DMS53 treated with DMSO at 0.1 percent for 48 hours (cell line): Measurements from ENCODE around the gene UCMA.
A peak's percentile ranks its signal among the peaks of the same experiment; 100 is the strongest.
"Not testable (repeated sequence)": the region's sequence is repeated elsewhere in the genome, so short reads cannot be mapped to it uniquely, and the experiment has no call there.

Source experiments
- DNase-seq: peaks from one replicate; lab custom pipeline; 2025; ENCODE audit not compliant: unreplicated experiment; lab: John Stamatoyannopoulos, UW

Gene UCMA, protein sequence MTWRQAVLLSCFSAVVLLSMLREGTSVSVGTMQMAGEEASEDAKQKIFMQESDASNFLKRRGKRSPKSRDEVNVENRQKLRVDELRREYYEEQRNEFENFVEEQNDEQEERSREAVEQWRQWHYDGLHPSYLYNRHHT

DNA sequence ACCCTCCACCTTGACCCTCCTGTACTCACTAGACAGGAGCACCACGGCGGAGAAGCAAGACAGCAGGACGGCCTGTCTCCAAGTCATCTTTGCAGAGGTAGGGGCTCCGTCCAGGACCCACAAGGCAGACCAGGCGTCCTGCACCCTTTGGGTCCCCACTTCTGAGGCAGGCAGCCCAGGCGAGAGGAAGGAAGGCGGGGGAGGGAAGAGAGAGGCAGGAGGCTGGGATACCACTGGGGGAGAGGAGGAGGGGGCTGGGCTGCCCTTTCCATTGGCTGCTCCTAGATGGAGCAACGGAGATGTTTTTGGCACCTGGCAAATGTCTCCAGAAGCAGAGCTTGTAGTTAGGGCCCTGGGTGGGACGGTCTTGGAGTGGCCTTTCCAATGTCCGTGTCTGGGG lies at the start of gene UCMA:
Gene UCMA, minus strand, starts transcription at position 203 of the 400 bp plus-strand sequence. Its CDS starts 116 bp downstream, at position 87.
- DNase-seq, result no peak

DNA sequence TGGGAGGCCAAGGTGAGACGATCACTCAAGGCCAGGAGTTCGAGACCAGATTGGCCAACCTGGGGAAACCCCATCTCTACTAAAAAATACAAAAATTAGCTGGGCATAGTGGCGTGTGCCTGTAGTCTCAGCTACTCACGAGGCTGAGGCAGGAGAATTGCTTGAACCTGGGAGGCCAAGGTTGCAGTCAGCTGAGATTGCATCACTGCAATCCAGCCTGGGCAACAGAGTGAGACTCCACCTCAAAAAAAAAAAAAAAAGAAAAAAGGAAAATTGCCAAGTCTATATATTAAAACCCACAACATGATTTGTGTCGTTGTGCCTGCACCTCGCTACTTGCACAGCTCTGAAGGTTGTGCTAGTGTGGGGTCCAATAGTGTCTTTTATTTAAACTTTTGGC lies 48.2 kb upstream of the UCMA start:
- DNase-seq, result not testable (repeated sequence)

DNA sequence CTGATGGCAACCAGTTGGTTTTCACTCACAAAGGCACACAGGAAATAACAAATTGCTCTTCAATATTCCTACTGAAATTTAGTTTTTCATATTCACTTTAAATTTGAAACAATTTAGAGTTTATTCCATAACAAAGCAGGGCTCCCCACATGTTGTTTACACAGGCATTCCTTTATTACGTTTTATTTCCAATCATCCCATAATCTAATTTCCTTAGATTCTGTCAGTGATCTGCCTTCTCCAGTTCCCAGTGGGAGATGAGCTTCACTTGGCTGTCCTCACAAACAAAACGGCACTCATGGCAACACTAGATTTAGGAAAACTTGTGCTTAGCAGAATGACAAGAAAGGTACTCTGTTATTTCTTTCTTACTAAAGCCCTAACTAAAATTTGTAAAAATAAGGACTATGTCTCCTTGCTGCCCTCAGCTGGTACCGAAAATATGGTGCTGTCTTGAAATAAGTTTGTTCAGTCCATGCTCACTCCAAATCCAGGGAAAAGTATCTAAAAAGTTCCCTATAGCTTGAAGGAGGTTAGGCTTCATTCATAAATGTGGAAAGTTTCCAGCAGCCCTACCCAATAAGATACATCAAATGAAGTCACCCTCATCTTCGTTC lies 42.7 kb upstream of the UCMA start:
- DNase-seq, result no peak

DNA sequence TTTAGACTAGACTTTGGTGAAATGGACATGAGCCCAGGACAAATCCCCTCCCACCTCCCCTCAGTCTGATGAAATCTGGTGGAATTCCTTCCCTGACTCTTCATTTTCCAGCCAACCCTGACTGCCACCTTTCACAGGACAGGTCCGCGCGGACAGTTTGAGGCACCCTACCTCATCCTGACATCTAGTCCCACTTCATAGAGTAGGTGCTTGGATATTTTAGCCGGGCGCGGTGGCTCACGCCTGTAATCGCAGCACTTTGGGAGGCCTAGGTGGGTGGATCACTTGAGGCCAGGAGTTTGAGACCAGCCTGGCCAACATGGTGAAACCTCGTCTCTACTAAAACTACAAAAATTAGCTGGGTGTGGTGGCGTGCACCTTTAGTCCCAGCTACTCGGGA lies 42.0 kb upstream of the UCMA start:
- not testable (repeated sequence) for DNase-seq

DNA sequence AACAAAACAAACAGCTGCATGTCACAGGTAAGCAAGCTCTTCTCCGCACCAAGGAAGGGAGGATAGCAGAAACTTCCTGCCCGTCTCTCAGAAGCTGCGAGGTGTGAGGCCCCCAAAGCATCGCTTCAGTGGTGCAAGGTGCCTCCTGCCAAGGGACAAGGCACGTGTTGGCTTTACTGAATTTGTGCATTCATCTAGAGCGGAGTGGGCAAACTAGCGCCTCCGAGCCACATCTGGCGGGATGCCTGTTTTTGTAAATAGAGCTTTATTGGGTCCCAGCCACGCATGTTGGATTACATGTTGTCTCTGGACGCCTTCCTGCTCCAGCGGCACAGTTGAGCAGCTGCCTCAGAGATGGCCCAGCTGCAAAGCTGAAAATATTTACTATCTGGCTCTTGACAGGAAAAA lies 38.0 kb upstream of the UCMA start:
- DNase-seq, result peak; percentile 65

DNA sequence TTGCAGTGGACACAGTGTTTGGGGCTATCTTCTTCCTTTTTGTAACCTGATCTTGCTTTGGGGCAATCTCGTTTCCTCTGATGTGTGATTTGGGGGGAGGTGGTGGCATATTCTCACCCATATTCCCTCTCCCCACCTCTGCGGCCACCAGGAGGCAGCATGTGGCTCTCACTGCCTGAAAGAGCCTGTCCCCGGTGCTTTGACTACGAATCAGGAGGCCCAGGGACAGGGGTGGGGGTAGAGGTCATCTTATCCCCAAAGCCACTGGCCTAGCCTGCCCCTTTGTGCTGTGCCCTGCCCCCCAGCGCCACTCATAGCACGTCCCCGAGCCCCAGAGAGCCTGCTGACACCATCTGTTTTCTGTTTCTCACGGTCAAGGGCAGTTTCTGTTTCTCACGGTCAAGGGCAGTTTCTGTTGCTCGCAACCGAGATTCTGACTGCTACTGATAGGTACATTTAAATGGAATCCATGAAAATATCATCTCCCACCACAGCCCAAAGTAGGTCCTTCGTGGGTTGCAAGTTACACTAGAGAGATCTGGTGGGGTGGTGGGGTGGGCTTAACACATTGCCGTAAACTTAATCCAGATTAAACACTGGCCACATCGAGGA lies 37.5 kb upstream of the UCMA start:
- peak; percentile 73 for DNase-seq

DNA sequence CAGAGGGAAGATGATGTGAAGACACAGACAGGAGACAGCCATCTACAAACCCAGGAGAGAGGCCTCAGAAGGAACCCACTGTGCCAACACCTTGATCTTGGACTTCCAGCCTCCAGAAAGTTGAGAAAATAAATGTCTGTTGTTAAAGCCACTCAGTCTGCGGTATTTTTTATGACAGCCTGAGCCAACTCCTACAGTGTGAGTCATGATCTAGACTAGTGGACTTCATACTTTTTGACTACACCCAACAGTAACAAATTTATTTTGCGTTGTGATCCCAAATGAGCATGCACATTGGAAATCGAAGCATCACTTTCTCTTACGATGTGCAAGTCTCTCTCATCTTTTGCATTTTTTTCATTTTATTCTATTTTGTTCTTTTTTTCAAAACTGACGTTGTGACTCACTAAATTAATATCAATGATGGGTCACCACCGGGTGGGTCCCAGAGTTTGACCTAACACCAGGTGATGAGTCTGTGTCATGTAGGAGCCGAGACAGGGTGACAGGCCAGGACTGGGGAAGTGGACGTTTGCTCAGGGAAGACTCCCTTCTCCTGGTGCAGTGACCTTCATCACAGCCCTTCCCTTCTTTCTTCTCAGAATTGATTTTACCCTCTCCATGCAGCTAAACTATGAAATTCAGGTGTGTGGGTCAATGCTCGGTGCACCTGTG lies 36.8 kb upstream of the UCMA start:
- DNase-seq, result no peak

DNA sequence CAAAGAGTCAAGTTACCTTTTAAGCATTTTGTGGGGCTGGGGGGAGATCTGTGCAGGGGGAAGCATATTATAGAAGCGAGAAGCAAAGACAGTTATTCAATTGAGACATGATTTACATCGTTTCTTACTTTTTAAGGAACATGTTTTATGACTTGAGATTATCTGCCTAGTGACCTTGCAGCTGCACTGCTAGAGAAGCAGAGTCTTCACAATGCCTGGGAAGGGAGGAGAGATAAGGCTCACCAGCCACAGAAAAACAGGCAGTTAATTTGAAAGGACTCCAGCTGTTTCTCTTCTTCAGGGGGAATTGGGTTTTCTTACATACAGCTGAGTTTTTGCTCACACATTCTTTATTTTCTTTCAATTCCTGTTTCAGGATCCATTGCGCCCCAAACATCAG lies 34.7 kb upstream of the UCMA start:
- no peak for DNase-seq

DNA sequence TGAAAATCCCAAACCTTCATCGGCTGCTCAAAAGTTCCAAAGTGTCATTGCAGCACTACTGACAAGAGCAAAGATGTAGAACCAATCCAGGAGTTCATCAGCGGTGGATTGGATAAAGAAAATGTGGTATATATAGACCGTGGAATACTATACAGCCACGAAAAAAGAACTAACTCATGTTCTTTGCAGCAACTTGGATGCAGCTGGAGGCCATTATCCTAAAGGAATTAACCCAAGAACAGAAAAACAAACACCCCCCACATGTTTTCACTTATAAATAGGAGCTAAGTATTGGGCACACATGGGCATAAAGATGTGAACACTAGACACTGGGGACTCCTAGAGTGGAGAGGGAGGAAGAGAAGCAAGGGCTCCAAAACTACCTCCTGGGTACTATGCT lies 34.1 kb upstream of the UCMA start:
- no peak for DNase-seq

DNA sequence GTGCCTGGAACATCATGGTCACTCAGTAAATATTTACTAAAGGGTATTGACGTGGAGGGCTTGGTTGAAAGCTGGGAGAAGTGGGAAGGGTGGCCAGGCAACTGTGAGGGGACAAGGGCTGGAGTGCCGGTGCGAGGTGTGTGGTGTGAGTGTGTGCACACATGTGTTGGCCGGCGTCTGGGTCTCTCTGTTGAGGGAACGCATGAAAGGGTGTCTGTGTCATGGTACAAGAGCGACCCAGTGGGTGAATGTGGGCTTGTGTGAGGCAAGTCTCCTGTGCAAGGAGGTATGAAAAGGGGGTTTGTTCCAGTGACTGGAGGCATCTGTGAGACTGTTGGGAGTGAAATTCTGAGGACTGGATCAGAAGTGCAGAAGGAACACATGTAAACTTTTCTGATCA lies 29.4 kb upstream of the UCMA start:
- DNase-seq, result no peak

DNA sequence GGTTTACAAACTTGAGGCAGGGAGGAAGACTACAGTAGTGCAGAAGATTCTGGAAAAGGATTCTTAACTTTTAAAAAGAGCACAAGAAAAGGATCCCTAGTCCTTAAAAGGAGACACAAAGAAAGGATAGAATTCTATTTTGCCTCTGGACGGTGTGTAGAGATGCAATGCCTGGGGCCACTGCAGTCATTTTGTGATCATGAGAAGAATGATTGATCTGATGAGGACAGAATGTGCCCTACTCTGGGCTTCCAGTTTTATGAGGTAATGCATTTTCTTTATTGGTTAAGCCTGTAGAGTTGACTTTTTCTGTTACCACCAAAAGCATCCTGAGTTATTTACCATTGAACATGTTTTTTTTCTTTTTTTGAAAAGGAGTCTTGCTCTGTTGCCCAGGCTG lies 28.3 kb upstream of the UCMA start:
- DNase-seq, result no peak

DNA sequence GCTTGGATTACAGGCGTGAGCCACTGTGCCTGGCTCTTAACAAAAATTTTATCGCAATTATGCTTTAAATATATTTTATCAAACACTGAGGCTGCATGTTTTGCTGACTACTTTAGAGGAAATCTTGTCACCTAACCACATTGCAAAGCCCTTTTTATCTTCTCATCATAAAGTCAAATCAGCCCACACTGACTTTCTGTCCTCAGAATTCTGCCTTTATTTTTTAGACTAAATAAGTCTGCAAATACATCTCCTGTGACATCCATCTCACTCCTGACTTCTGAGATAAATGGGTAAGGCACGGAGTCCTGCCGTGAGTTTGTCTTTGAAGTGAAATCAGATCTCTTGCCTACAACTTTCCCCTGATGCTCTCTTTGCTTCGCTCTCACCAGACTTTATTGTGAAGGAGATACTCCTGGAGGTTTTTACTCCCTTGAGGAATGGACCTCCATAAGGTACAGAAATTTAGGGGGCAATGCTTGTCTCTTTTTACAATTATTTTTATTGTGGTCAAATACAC lies 23.5 kb upstream of the UCMA start:
- DNase-seq, result no peak

DNA sequence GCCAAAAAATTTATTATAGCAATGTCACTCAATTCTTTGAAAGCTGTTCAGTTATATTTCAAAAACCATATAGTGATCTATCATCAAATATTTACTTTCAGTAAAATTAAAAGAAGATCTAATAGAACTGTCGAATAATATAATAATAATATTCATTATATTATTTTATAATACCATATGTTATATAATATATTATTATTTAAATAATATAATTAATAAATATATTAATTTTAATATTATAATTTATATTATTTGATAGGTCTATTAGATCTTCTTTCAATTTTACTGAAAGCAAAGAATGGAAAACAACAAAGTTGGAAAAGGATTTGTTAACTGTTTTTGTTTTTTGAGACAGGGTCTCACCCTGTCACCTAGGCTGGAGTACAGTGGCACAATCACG lies 22.5 kb upstream of the UCMA start:
- DNase-seq, result no peak

DNA sequence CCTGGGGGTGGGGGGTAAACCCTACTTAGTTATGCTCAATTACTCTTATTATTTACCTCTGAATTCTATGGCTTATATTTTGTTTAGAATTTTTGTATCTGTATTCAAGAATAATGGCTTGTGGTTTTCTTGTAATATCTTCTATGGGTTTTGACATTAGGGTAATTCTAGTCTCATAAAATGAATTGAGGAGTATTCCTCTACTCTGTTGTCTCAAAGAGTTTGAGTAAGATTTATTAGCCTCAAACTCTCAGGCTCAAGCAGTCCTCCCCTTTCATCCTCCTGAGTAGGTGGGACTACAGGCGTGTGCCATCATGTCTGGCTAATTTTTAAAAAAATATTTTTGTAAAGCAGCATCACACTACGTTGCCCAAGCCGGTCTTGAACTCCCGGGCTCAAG lies 19.6 kb upstream of the UCMA start:
- DNase-seq, result no peak

DNA sequence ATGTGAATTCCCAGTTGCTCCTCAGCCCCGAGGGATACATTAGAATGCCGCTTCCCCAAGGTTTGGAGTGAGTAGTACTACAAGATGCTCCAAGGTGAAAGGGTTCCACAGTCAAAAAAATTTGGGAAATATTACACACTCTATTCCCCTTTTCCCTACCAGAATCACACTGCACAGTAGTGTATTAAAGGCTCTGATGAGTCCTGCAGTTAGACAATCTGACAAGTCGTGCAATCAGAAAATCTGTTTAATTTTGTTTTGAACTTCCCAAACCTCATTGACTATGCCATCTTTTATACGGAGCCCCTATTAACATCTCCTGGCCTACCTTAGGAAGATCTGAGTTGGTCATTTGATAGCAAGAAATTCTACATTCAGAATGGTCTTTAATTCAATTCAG lies 13.6 kb upstream of the UCMA start:
- DNase-seq, result no peak

DNA sequence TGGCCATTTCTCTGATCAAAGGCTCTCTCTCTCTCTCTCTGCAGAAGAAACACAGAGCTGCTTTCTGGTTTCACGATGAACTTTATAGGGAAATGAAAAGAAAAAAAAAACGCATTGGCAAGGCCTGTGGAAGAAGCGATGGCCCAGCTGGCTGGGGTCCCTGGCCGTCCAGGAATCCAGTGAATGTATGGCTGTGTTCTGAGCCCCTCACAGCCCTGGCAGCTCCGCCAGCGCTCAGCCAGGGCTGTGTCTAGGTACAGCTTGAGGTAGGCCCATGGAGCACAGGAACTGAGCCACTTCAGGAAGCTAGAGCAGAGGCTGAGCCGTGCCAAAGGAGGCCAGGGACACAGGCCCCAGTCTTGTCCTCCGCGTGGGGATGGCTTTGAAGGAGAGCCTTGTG lies 13.1 kb upstream of the UCMA start:
- no peak for DNase-seq

DNA sequence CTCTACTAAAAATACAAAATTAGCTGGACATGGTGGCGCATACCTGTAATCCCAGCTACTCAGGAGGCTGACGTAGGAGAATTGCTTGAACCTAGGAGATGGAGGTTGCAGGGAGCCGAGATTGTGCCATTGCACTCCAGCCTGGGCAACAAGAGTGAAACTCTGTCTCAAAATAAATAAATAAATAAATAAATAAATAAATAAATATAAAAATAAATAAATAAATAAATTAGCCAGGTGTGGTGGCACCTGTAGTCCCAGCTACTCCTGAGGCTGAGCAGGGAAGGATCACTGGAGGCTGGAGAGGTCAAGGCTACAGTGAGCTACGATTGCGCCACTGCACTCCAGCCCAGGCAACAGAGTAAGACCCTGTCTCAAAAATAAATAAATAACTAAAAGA lies 8.1 kb upstream of the UCMA start:
- not testable (repeated sequence) for DNase-seq

DNA sequence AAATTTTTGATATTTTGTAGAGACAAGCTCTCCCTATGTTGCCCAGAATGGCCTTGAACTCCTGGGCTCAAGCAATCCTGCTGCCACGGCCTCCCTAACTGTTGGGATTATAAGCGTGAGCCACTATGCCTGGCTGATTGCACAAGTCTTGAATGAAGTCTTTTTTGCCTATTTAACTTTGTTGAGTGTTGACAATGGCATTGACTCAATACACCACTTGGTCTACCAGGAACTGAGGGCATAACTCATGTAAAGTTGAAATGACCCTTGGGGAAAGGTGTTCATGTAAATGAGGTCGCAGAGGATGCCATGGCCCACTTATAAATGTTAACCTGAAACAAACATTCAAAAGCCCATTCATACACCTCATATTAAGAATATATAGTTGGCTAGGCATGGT lies 7.4 kb upstream of the UCMA start:
- DNase-seq, result no peak

DNA sequence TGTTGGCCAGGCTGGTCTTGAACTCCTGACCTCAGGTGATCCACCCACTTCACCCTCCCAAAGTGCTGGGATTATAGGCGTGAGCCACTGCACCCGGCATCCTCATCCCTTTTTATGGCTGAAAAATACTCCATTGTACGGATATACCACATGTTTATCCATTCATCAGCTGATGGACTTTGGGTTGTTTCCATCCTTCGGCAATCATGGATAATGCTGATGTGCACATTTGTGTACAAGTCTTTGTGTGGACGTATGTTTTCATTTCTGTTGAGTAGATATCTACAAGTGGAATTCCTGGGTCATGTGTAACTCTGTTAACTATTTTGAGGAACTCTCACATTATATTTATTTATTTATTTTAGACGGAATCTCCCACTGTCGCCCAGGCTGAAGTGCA lies 5.7 kb upstream of the UCMA start:
- no peak for DNase-seq

DNA sequence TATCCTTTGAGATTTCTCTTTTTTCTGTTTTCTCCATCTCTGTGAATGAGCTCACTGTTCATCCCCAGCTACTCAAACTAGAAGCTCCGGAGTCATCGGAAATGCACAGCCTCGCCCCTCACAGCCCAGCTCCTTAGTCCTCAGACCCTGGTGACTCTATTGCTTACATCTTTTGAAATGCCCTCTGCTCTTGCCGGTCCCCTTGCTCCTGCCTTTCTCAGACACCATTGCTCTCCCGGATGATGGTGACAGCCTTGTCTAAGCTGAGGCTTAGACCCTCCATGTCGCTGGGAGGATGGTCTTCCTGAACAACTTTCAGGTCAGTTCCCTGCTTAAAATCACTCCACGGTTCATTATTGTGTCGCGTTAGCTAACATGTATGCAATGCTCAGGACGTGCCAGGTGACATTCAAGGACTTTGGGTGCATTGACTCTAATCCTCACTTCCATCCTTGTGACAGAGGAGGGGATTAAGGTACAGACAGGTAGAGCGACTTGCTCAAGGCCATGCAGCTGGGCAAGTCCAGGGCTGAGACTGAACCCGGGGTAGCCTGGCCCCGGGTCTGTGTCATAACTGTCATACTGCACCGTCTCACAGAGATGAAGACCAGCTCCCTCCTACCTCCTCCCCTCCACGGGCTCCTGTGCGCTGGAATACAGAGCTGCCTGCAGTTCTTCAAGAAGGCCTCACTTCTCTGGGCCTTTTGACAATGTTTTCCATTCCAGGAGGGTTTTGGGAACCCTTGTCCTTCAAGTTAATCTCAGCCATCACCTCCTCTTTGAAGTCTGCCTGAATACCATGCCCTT lies 4.3 kb upstream of the UCMA start:
- DNase-seq, result no peak

DNA sequence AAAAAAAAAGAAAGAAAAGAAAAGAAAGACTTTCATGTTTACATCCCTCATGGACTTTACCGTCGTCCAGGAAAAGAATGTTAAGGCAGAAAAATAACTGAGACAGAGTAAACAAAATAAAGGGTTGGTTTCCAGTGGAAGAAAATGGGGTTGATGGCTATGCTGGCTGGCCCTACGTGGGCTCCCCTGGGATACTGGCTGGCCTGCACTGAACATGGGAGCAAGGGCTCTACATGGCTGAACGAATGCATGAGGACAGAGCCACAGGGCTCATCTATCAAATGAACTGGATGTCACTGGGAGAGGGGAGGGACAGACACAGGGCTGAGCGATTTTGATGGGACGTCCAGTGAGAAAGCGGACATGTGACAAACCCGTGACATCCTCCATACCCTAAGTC lies 2.5 kb upstream of the UCMA start:
- DNase-seq, result no peak
